ENCODE data around the gene CNTN5. TPM values are rescaled to one million over a fixed set of nuclear protein-coding genes. Genes with fewer than 3 reads are reported as not detected.
"Not testable (repeated sequence)": the region's sequence is repeated elsewhere in the genome, so short reads cannot be mapped to it uniquely, and the experiment has no call there.

CNTN5 gene
- total RNA-seq, 1 experiment from 2014 or later: not detected

DNA sequence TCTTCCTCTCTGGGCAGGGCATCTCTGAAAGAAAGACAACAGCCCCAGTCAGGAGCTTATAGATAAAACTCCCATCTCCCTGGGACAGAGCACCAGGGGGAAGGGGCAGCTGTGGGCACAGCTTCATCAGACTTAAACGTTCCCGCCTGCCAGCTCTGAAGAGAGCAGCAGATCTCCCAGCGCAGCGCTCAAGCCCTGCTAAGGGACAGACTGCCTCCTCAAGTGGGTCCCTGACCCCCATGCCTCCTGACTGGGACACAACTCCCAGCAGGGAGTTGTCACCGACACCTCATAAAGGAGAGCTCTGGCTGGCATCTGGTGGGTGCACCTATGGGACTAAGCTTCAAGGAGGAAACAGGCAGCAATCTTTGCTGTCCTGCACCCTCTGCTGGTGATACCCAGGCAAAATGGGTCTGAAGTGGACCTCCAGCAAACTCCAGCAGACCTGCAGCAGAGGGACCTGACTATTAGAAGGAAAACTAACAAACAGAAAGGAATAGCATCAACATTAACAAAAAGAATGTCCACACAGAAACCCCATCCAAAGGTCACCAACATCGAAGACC, 1236.6 kb downstream of the CNTN5 start:
- peaks cover 59% of the 10 kb centered on the region for H3K9me3 ChIP-seq (ENCODE audit: low read length)
- H3K4me2 ChIP-seq (ENCODE audit: low read depth, low read length, poor library complexity, severe bottlenecking); H4K20me1 ChIP-seq (ENCODE audit: insufficient read depth, low read depth, low read length); H3K79me2 ChIP-seq (ENCODE audit: low read length); H3K4me3 ChIP-seq (ENCODE audit: low read length); DNase-seq; H3K27me3 ChIP-seq (ENCODE audit: low read length); H3K4me1 ChIP-seq (ENCODE audit: low read length); H3K9ac ChIP-seq (ENCODE audit: low read length); H2AFZ ChIP-seq (ENCODE audit: low read length); H3K9me2 ChIP-seq (replicated peaks; ENCODE audit: insufficient read depth, low read length); H3K27ac ChIP-seq (ENCODE audit: low read length); H3K36me3 ChIP-seq (ENCODE audit: insufficient read depth, low read length): not testable (repeated sequence)

DNA sequence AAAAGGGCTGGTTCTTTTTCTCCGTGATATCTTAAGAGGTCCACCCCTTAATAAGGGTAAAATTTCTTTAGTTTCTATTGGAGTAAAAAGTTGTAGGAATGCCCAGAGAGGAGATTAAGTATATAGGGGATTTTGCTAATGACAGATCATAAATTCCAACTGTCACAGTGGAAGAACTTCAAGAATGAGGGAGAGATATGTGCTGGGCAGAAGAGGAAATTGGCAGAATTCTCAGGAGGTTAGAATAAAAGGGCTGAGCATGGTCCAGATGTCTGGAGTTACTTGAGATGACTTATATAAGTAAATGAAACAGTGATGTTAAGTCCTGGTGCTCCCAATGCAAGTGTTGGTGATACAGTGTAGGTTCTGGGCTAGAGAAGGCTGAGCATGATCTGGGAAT, 1248.8 kb downstream of the CNTN5 start:
- Histone ChIP-seq H3K4me1 (ENCODE audit: low read length) (no peaks in the 10 kb centered on the region), H3K4me2 (ENCODE audit: low read depth, low read length, poor library complexity, severe bottlenecking) (no peak overlapping the region), H3K9ac (ENCODE audit: low read length) (no peak overlapping the region), H3K27me3 (ENCODE audit: low read length) (no peaks in the 10 kb centered on the region), H4K20me1 (ENCODE audit: insufficient read depth, low read depth, low read length) (no peaks in the 10 kb centered on the region), H2AFZ (ENCODE audit: low read length) (no peak overlapping the region), H3K4me3 (ENCODE audit: low read length) (no peak overlapping the region), H3K9me2 (replicated peaks; ENCODE audit: insufficient read depth, low read length) (no peaks in the 10 kb centered on the region), H3K79me2 (ENCODE audit: low read length) (no peaks in the 10 kb centered on the region), H3K9me3 (ENCODE audit: low read length) (peaks cover 77% of the 10 kb centered on the region), H3K36me3 (ENCODE audit: insufficient read depth, low read length) (no peaks in the 10 kb centered on the region), H3K27ac (ENCODE audit: low read length) (no peak overlapping the region)
- DNase-seq: no peak

DNA sequence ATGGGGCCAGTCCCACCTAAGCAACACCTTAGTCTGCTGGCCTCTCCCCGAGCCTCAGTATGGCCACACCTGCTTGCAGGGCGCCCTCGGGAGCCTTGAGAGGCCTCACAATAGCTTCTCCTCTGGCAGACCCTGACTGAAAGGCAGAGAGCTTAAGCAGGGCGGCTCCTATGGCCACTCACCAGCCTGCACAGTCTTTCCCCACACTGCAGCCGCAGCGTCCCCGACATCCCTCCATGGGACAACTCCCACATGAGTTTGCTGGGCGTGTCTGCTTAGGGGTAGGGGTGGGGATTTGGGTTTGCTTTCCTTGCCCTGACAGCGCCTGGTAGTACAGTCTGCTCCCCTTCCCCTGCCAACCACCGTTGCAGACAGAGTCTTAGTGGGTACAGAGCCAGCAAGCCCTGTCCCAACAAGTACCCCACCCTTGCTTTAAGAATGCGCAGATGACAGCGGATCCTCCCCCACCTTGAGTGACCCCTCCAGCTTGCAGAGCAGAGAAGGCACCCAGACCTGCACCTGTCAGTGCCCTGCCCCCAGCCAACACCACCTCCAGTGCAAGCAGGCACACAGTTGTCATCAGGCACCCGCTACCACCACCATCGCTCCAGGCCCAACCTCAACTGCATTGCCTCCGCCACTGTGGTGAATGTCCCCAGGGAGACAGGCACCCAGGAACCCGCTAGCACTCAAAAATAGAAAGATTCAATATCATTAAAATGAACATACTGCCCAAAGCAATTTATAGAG, 1252.5 kb downstream of the CNTN5 start:
- DNase-seq: no peak
- H2AFZ ChIP-seq (ENCODE audit: low read length): no peak overlapping the region
- H3K4me3 ChIP-seq (ENCODE audit: low read length): no peak overlapping the region
- no peaks in the 10 kb centered on the region for H3K79me2 ChIP-seq (ENCODE audit: low read length)
- H3K9me2 ChIP-seq (replicated peaks; ENCODE audit: insufficient read depth, low read length): no peaks in the 10 kb centered on the region
- H3K36me3 ChIP-seq (ENCODE audit: insufficient read depth, low read length): no peaks in the 10 kb centered on the region
- H3K9ac ChIP-seq (ENCODE audit: low read length): no peak overlapping the region
- no peak overlapping the region for H3K27ac ChIP-seq (ENCODE audit: low read length)
- H3K27me3 ChIP-seq (ENCODE audit: low read length): no peaks in the 10 kb centered on the region
- H3K4me1 ChIP-seq (ENCODE audit: low read length): no peaks in the 10 kb centered on the region
- no peaks in the 10 kb centered on the region for H4K20me1 ChIP-seq (ENCODE audit: insufficient read depth, low read depth, low read length)
- H3K4me2 ChIP-seq (ENCODE audit: low read depth, low read length, poor library complexity, severe bottlenecking): no peak overlapping the region
- H3K9me3 ChIP-seq (ENCODE audit: low read length): peaks cover 71% of the 10 kb centered on the region

DNA sequence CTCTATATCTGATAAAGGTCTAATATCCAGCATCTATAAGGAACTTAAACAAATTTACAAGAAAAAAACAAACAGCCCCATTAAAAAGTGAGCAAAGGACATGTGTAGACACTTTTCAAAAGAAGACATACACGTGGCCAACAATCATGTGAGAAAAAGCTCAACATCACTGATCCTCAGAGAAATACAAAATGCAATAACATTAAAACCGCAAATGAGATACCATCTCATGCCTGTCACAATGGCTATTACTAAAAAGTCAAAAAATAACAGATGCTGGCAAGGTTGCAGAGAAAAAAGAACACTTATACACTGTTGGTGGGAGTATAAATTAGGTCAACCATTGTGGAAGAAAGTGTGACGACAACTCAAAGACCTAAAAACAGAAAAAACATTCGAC, 1253.7 kb downstream of the CNTN5 start:
- not testable (repeated sequence) for H3K79me2 ChIP-seq (ENCODE audit: low read length); H3K4me2 ChIP-seq (ENCODE audit: low read depth, low read length, poor library complexity, severe bottlenecking); H3K9ac ChIP-seq (ENCODE audit: low read length); H4K20me1 ChIP-seq (ENCODE audit: insufficient read depth, low read depth, low read length); DNase-seq; H3K4me1 ChIP-seq (ENCODE audit: low read length); H3K27me3 ChIP-seq (ENCODE audit: low read length); H3K36me3 ChIP-seq (ENCODE audit: insufficient read depth, low read length); H3K27ac ChIP-seq (ENCODE audit: low read length); H3K4me3 ChIP-seq (ENCODE audit: low read length); H3K9me2 ChIP-seq (replicated peaks; ENCODE audit: insufficient read depth, low read length); H2AFZ ChIP-seq (ENCODE audit: low read length)
- peaks cover 70% of the 10 kb centered on the region for H3K9me3 ChIP-seq (ENCODE audit: low read length)

GRCh38 chr11:100294748-100295147, 1274.0 kb downstream of the CNTN5 start:
- no peaks in the 10 kb centered on the region for H3K4me1 ChIP-seq (ENCODE audit: low read length)
- H3K27ac ChIP-seq (ENCODE audit: low read length): no peak overlapping the region
- H3K4me3 ChIP-seq (ENCODE audit: low read length): no peak overlapping the region
- peaks cover 41% of the 10 kb centered on the region for H3K9me3 ChIP-seq (ENCODE audit: low read length)
- no peaks in the 10 kb centered on the region for H3K27me3 ChIP-seq (ENCODE audit: low read length)
- no peaks in the 10 kb centered on the region for H3K36me3 ChIP-seq (ENCODE audit: insufficient read depth, low read length)
- DNase-seq: no peak
- no peaks in the 10 kb centered on the region for H3K79me2 ChIP-seq (ENCODE audit: low read length)
- no peak overlapping the region for H2AFZ ChIP-seq (ENCODE audit: low read length)
- no peak overlapping the region for H3K4me2 ChIP-seq (ENCODE audit: low read depth, low read length, poor library complexity, severe bottlenecking)
- no peaks in the 10 kb centered on the region for H3K9me2 ChIP-seq (replicated peaks; ENCODE audit: insufficient read depth, low read length)
- H3K9ac ChIP-seq (ENCODE audit: low read length): no peak overlapping the region
- H4K20me1 ChIP-seq (ENCODE audit: insufficient read depth, low read depth, low read length): no peaks in the 10 kb centered on the region

DNA sequence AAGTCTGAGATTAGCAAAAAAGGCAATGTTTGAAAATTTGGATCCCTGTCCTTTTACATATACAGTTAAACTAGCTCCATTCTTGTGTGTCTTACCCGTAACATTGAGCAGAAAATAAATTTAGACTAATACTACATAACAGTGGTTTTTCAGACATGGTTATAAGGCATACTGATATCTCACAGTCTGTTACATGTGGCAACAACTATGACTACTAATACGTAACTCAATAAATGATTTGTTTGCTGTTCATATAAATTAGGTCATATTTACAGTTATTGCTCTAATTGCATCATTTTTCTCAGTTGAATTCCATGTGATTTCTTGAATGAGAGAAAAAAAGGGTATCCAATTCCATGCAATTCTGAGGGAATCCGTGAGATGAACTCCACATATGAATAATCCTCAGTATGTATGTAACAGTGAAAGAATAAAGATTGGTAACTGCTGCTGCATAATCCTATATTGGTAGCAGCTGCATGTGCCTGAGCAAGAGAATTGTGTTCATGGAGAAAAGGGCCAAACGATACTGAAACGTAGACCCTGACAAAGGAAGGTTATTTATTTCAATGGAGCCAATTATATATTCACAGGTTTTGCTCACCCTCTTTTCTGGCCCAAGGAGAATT, 1275.4 kb downstream of the CNTN5 start:
- H3K79me2 ChIP-seq (ENCODE audit: low read length): no peaks in the 10 kb centered on the region
- no peak overlapping the region for H3K4me2 ChIP-seq (ENCODE audit: low read depth, low read length, poor library complexity, severe bottlenecking)
- H3K27ac ChIP-seq (ENCODE audit: low read length): no peak overlapping the region
- no peak overlapping the region for H3K9ac ChIP-seq (ENCODE audit: low read length)
- no peaks in the 10 kb centered on the region for H3K4me1 ChIP-seq (ENCODE audit: low read length)
- H3K27me3 ChIP-seq (ENCODE audit: low read length): no peaks in the 10 kb centered on the region
- H3K36me3 ChIP-seq (ENCODE audit: insufficient read depth, low read length): no peaks in the 10 kb centered on the region
- no peaks in the 10 kb centered on the region for H3K9me2 ChIP-seq (replicated peaks; ENCODE audit: insufficient read depth, low read length)
- no peaks in the 10 kb centered on the region for H4K20me1 ChIP-seq (ENCODE audit: insufficient read depth, low read depth, low read length)
- DNase-seq: no peak
- no peak overlapping the region for H3K4me3 ChIP-seq (ENCODE audit: low read length)
- H3K9me3 ChIP-seq (ENCODE audit: low read length): peaks cover 55% of the 10 kb centered on the region
- no peak overlapping the region for H2AFZ ChIP-seq (ENCODE audit: low read length)

DNA sequence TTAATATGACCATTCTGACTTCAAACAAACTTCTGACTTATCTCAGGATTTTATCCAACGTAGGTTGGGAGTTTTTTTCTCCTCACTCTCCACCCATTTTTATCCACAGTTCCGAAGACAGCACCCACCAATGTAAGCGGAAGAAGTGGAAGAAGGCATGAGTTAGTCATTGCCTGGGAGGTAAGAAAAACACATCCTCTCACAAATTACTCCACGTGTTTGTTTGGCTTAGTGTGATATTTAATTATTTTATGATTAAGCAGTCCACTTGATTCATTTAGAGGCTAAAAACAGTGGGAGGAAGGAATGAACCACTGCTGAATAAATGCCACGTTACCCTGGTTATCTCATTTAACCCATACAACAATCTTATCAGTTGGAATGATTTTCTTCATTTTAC, 1276.8 kb downstream of the CNTN5 start:
- Histone ChIP-seq H3K4me2 (ENCODE audit: low read depth, low read length, poor library complexity, severe bottlenecking) (no peak overlapping the region), H3K9ac (ENCODE audit: low read length) (no peak overlapping the region), H3K36me3 (ENCODE audit: insufficient read depth, low read length) (no peaks in the 10 kb centered on the region), H3K4me3 (ENCODE audit: low read length) (no peak overlapping the region), H3K4me1 (ENCODE audit: low read length) (no peaks in the 10 kb centered on the region), H4K20me1 (ENCODE audit: insufficient read depth, low read depth, low read length) (no peaks in the 10 kb centered on the region), H3K27ac (ENCODE audit: low read length) (no peak overlapping the region), H3K27me3 (ENCODE audit: low read length) (no peaks in the 10 kb centered on the region), H3K9me2 (replicated peaks; ENCODE audit: insufficient read depth, low read length) (no peaks in the 10 kb centered on the region), H3K79me2 (ENCODE audit: low read length) (no peaks in the 10 kb centered on the region), H2AFZ (ENCODE audit: low read length) (no peak overlapping the region), H3K9me3 (ENCODE audit: low read length) (peaks cover 58% of the 10 kb centered on the region)
- no peak for DNase-seq

DNA sequence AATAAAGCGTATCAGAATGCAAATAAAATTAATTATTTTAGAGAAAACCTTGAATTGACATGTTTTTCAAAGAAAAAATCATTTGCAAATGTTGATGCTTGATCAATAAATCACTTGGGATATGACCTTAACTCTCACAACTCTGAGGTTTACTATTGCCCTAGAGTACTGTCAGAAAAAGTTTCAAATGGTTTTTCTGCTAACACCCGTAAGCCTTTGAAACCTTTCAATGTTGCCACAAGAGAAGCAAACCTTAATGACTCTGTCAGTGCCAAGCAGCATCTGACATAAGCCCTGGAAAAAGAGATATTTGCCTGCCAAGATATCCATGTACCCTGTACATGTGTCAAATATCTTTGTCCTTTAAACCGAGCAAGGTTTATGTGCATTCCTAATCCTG, 1282.1 kb downstream of the CNTN5 start:
- Histone ChIP-seq H3K4me3 (ENCODE audit: low read length) (no peak overlapping the region), H3K27me3 (ENCODE audit: low read length) (no peaks in the 10 kb centered on the region), H4K20me1 (ENCODE audit: insufficient read depth, low read depth, low read length) (no peaks in the 10 kb centered on the region), H3K36me3 (ENCODE audit: insufficient read depth, low read length) (no peaks in the 10 kb centered on the region), H3K27ac (ENCODE audit: low read length) (no peak overlapping the region), H3K4me1 (ENCODE audit: low read length) (no peaks in the 10 kb centered on the region), H2AFZ (ENCODE audit: low read length) (no peak overlapping the region), H3K79me2 (ENCODE audit: low read length) (no peaks in the 10 kb centered on the region), H3K9me2 (replicated peaks; ENCODE audit: insufficient read depth, low read length) (no peaks in the 10 kb centered on the region), H3K9me3 (ENCODE audit: low read length) (peaks cover 70% of the 10 kb centered on the region), H3K9ac (ENCODE audit: low read length) (no peak overlapping the region), H3K4me2 (ENCODE audit: low read depth, low read length, poor library complexity, severe bottlenecking) (no peak overlapping the region)
- DNase-seq: no peak
